Activated CD4-positive, alpha-beta T cell treated with anti-CD3 and anti-CD28 coated beads, Interleukin-2, amount 50 U/mL, for 24 hours (primary cell): Measurements from ENCODE around the gene PSG6.
"Not testable (repeated sequence)": the region's sequence is repeated elsewhere in the genome, so short reads cannot be mapped to it uniquely, and the experiment has no call there.

Experiments
- DNase-seq, 2 donors: peaks; one replicate each; pipeline ENCODE4 v3.0.0-alpha.2; 2020; ENCODE audit warnings: low read depth in 1 of 2, low spot score in 1 of 2

Gene PSG6

GRCh38 chr19:42917634-42918033, at the start of gene PSG6:
TSS of gene PSG6 (minus strand) at chr19:42917894. CDS start at chr19:42917792, 102 bp downstream.
- not testable (repeated sequence) for DNase-seq

- no peak for DNase-seq
These were observed 47.5 kb upstream of the PSG6 start for GRCh38 chr19:42965176-42965575.

DNA sequence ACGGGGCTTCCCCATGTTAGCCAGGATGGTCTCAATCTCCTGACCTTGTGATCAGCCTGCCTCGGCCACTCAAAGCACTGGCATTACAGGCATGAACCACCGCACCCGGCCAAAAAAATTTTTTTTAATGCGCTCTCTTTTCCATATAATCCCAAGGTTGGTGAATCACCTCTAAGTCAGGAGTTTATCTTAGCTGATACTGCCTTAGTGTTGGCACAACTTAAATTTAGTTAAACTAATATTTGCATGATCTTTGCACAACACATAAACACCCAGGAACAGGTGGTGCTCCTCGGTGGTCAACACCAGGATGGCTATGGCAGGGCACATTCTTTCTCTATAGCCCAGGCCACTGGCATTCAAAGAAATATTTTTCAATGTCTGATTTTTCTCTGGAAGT, 43.4 kb upstream of the PSG6 start:
- no peak for DNase-seq

GRCh38 chr19:42952126-42952525, 34.4 kb upstream of the PSG6 start:
- DNase-seq: not testable (repeated sequence)

DNA sequence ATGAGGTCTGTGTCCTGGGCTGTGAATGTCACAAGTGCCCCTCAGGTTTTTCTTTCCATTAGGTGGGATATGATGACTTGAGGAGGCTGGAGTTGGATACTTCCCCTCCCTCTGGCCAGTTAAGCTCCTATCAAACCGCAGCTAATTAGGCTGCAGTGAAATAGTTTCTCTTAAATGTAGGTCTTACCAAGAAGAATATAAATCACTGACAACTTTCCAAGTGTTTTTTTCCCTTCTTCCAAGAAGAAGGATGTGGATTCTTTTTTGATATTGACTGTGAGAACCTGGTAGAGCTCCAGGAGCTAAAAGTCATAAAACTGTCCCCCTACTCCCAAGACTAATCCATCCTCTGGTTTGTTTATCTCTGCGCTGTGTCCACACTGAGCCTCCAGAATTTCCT, 33.8 kb upstream of the PSG6 start:
- DNase-seq: not testable (repeated sequence)

DNA sequence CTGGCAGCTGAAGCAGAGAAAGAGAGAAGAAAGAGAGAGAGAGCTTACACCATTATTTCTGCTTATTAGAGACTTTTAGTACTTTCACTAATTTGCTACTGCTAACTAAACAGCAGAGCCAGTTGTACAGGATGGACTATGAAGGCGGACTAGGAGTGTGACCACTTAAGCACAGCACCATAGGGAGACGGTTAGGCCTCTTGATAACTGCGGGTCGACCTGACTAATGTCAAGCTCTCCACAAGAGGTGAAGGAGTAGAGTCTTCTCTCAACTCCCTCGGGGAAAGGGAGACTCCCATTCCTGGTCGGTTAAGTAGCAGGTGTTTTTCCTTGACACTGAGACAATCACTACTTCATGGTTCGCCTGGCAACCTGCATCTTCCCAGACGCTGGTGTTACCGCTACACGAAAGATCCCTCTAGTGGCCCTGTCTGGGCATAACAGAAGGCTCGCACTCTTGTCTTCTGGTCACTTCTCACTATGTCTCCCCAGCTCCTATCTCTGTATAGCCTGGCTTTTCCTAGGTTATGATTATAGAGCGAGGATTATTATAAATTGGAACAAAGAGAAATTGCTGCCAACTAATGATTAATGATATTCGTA, 24.6 kb upstream of the PSG6 start:
- no peak for DNase-seq

GRCh38 chr19:42937107-42937506, 19.4 kb upstream of the PSG6 start, which contains the start of gene PSG7:
TSS of gene PSG7 (minus strand) at chr19:42937207. CDS start at chr19:42937076, 131 bp downstream.
- DNase-seq: not testable (repeated sequence)

DNA sequence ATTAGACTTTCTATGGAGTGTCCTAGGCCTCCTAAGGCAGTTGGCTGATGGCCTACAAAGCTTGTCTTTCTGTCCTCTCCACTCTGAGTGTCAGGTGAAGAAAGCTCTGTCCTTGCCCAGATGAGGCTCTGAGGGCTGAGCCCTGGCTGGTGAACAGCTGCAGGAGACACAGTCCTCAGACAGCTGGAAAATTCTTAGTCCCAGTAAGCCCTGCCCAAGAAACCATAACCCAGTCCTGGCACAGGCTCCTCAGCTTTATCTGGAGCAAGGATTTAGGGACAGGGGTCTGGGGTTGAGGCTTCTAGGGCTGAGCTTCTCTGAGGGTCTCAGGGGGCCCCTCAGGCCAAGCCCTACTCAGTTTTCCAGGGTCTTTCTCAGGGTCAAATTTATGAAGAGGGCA, 17.0 kb upstream of the PSG6 start:
- DNase-seq: not testable (repeated sequence)

- not testable (repeated sequence) for DNase-seq
These were observed 16.5 kb upstream of the PSG6 start for GRCh38 chr19:42934183-42934582.

DNA sequence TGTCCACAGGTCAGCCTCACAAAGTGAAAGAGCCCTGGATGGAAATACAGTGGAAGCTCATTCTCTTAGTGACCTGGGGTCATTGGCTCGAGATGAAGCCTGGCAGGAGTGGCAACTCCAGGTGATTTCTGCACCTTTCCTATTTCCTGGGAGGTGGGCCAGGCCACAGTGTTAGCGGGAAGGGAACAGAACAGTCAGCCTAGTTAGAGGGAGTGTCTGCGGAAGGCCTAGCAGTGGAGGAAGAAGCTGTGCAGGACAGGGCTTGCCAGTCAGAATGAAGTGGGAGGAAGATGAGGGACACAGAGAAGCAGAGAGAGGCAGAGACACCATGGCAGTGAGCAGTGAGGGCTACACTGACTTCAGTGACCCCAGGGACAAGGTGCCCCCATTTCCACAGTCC, 15.7 kb upstream of the PSG6 start:
- DNase-seq: not testable (repeated sequence)

GRCh38 chr19:42932485-42933101, 14.9 kb upstream of the PSG6 start:
- not testable (repeated sequence) for DNase-seq

DNA sequence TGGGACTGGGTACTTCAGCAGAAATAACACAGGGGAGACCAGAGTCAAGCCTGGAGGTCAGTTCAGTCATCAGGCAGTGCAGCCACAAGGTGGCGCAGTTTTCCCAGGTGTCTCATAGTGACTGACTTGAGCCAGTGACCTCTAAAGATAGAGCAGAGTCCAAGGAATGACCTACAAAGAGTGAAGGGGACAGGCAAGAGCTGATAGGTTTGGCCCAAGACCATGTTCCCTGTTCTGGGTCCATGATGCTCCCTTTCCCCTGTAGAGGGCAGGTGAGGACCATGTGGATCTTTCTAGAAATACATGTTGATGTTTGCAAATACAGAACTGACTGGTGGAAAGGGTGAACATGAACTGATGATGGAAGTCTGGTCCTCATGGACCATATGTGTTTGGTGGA, 12.5 kb upstream of the PSG6 start:
- not testable (repeated sequence) for DNase-seq

GRCh38 chr19:42928896-42929295, 11.2 kb upstream of the PSG6 start:
- DNase-seq: no peak

DNA sequence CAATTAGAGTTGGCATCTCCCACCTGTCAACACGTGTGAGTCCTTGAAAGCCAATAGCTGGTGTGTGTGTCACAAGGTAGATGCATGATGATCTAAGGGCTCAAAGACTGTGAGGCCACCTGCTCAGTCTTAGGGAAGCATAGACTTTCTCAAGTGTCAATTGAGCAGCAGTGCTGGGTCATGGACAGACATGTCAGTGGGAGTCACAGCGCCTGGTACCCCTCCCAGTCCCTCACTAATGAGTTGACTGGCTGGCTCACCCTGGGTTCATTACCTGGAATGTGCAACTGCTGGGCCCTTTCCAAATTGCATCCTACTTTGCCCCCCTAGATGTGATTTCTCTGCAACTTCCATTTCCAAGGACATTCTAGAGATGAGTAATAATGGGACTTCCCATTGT, 9.1 kb upstream of the PSG6 start:
- no peak for DNase-seq

DNA sequence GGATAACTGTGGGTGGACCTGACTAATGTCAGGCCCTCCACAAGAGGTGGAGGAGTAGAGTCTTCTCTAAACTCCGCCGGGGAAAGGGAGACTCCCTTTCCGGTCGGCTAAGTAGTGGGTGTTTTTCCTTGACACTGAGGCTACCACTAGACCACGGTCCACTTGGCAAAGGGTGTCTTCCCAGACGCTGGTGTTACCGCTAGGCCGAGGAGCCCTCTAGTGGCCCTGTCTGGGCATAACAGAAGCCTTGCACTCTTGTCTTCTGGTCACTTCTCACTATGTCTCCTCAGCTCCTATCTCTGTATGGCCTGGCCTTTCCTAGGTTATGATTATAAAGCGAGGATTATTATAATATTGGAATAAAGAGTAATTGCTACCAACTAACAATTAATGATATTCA, 5.4 kb upstream of the PSG6 start:
- not testable (repeated sequence) for DNase-seq

- not testable (repeated sequence) for DNase-seq
These were observed 3.3 kb upstream of the PSG6 start for GRCh38 chr19:42920971-42921370.

DNA sequence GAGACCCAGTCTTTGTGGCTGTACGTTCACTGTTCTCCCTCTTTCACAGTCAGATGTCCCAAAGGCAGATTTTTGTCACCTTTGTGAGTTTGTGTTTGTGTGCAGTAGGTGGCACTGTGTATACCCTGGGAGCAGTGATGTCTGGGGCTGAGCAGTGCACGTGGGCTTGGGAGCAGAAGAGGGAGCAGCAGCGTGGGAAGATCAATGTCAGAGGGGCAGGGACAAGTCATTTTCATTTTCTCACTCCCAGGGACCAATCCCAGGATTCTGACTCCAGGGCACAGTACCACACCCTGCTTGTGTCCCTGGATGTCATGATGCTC, 2.0 kb upstream of the PSG6 start:
- no peak for DNase-seq

DNA sequence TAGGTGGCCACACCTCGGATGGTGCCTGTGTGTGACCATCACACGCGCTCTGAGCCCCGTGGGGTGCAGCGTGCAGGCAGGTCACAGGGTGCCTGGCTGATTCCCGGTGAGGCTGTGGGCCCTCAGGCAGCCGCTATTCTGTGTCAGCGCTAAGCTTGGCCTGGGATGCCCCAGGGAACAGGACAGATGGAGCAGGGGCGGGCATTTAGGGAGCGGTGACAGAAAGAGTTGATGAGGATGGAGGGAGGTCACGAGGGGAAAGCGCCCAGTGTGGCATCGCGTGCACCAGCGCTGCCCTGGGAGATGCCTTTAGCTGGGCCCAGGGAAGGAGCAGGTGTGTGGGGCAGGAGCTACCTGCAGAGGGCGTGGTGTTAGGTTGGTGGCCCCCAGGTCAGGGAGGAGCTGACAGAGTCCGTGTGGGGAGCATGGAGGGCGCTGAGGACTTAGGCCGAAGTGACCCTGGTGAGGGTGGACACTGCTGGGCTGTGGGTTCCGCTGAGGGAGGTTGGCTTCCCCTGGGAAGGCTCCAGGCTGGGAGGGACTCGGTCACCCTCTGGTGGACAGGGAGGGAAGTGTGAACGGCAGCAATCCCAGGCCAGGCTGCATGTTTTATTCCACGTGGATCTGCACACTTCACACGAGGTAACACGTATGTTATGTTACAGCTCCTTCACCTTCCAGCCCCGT, 1.5 kb upstream of the PSG6 start:
- not testable (repeated sequence) for DNase-seq

- DNase-seq: not testable (repeated sequence)
These were observed 829 bp upstream of the PSG6 start for GRCh38 chr19:42918377-42919069.

GRCh38 chr19:42916931-42917330, 763 bp downstream of the PSG6 start:
- DNase-seq: not testable (repeated sequence)

DNA sequence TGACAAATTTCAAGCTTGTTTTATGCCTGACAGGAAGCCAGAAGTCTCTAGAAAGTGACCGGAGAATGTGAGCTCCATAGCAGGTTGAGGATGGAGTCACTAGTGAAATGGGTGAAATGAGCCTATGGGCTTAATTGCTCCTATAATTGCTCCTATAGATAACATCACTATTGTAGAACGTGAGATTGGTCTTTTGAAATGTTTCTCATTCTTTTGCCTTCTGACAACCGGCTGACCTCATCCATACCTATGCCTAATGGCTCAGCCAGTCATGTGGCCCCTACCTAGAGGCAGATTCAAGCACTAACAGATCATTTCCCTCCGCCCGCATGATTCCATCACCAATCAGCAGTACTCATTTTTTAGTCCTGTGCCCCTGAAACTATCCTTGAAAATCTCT, 4.2 kb downstream of the PSG6 start:
- not testable (repeated sequence) for DNase-seq

- not testable (repeated sequence) for DNase-seq
These were observed 4.8 kb downstream of the PSG6 start for GRCh38 chr19:42912941-42913340.
